ENCODE results near the gene NNAT.
"Not testable (repeated sequence)": the region's sequence is repeated elsewhere in the genome, so short reads cannot be mapped to it uniquely, and the experiment has no call there.

NNAT gene

DNA sequence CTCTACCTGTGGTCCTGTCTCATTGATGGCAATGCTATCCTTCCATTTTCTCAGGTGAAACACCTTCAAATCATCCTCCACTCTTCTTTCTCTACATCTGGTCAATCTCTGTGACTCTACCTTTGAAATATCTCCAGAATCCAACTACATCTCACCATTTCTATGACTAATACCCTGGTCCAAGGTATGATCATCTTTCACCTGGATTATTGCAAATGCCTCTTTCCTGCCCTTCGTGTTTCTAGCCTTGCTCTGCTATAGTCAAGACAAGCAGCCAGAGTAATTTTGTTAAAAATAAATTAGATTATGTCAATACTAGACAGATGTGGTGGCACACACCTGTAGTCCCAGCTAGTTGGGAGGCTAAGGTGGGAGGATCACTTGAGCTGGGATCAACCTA is 24.5 kb downstream of the NNAT start:
- H3K36me3 ChIP-seq (ENCODE audit: insufficient read depth, low read length), result no peaks in the 10 kb centered on the region
- H3K9me3 ChIP-seq (ENCODE audit: insufficient read depth, low read length, severe bottlenecking), result no peaks in the 10 kb centered on the region
- no peak overlapping the region for H3K4me2 ChIP-seq (ENCODE audit: insufficient read depth, low read length)
- ATAC-seq (ENCODE audit: insufficient read depth, low read depth), result no peak
- peaks cover 15% of the 10 kb centered on the region for H3K27me3 ChIP-seq (ENCODE audit: insufficient read depth, low read length, poor library complexity)
- DNase-seq, result no peak
- no peak overlapping the region for H3K9ac ChIP-seq (ENCODE audit: low read depth, low read length)
- no peaks in the 10 kb centered on the region for H3K79me2 ChIP-seq (ENCODE audit: insufficient read depth, low read length)
- no peaks in the 10 kb centered on the region for H4K20me1 ChIP-seq (ENCODE audit: insufficient read depth, low read length)
- no peak overlapping the region for H3K4me3 ChIP-seq (ENCODE audit: low read depth in 1 of 2, low read length in 2 of 2)
- no peak overlapping the region for H2AFZ ChIP-seq (ENCODE audit: low read depth, low read length)
- no peaks in the 10 kb centered on the region for H3K4me1 ChIP-seq (ENCODE audit: insufficient read depth, low read length)
- TF ChIP-seq, protein P1, sequence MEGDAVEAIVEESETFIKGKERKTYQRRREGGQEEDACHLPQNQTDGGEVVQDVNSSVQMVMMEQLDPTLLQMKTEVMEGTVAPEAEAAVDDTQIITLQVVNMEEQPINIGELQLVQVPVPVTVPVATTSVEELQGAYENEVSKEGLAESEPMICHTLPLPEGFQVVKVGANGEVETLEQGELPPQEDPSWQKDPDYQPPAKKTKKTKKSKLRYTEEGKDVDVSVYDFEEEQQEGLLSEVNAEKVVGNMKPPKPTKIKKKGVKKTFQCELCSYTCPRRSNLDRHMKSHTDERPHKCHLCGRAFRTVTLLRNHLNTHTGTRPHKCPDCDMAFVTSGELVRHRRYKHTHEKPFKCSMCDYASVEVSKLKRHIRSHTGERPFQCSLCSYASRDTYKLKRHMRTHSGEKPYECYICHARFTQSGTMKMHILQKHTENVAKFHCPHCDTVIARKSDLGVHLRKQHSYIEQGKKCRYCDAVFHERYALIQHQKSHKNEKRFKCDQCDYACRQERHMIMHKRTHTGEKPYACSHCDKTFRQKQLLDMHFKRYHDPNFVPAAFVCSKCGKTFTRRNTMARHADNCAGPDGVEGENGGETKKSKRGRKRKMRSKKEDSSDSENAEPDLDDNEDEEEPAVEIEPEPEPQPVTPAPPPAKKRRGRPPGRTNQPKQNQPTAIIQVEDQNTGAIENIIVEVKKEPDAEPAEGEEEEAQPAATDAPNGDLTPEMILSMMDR (IDR thresholded peaks at IDR 0.05; ENCODE audit: borderline replicate concordance, extremely low read depth, low read length, poor library complexity, severe bottlenecking), result no peak
- TF ChIP-seq EZH2 (IDR thresholded peaks at IDR 0.05; ENCODE audit: borderline replicate concordance, low read depth, low read length, severe bottlenecking), result no peak
- no peak overlapping the region for H3K27ac ChIP-seq (ENCODE audit: low read length)

DNA sequence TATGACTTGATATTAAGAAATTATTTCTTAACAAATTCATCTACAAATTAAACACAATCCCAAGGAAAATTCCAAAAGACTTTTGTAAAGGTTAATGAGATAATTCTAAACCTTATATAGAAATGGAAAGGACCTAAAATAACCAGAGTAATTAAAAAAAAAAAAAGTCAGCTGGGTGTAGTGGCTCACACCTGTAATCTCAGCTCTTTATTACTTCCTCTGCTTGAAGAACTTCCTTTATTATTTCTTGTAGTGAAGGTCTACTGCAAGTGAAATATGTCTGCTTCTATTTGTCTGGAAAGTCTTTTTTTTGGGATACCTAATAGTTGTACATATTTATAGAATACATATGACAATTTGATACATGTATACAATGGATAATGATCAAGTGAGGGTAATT is 26.9 kb downstream of the NNAT start:
- ATAC-seq (ENCODE audit: insufficient read depth, low read depth), result no peak
- Histone ChIP-seq H3K4me1 (ENCODE audit: insufficient read depth, low read length) (no peaks in the 10 kb centered on the region), H4K20me1 (ENCODE audit: insufficient read depth, low read length) (no peaks in the 10 kb centered on the region), H3K9ac (ENCODE audit: low read depth, low read length) (no peak overlapping the region), H3K4me3 (ENCODE audit: low read depth in 1 of 2, low read length in 2 of 2) (no peak overlapping the region), H3K27ac (ENCODE audit: low read length) (no peak overlapping the region), H3K79me2 (ENCODE audit: insufficient read depth, low read length) (no peaks in the 10 kb centered on the region), H3K9me3 (ENCODE audit: insufficient read depth, low read length, severe bottlenecking) (no peaks in the 10 kb centered on the region), H2AFZ (ENCODE audit: low read depth, low read length) (no peak overlapping the region), H3K27me3 (ENCODE audit: insufficient read depth, low read length, poor library complexity) (peaks cover 18% of the 10 kb centered on the region), H3K4me2 (ENCODE audit: insufficient read depth, low read length) (no peak overlapping the region), H3K36me3 (ENCODE audit: insufficient read depth, low read length) (no peaks in the 10 kb centered on the region)
- DNase-seq, result no peak
- TF ChIP-seq EZH2 (IDR thresholded peaks at IDR 0.05; ENCODE audit: borderline replicate concordance, low read depth, low read length, severe bottlenecking), result no peak
- TF ChIP-seq, protein P1 (IDR thresholded peaks at IDR 0.05; ENCODE audit: borderline replicate concordance, extremely low read depth, low read length, poor library complexity, severe bottlenecking), result no peak

DNA sequence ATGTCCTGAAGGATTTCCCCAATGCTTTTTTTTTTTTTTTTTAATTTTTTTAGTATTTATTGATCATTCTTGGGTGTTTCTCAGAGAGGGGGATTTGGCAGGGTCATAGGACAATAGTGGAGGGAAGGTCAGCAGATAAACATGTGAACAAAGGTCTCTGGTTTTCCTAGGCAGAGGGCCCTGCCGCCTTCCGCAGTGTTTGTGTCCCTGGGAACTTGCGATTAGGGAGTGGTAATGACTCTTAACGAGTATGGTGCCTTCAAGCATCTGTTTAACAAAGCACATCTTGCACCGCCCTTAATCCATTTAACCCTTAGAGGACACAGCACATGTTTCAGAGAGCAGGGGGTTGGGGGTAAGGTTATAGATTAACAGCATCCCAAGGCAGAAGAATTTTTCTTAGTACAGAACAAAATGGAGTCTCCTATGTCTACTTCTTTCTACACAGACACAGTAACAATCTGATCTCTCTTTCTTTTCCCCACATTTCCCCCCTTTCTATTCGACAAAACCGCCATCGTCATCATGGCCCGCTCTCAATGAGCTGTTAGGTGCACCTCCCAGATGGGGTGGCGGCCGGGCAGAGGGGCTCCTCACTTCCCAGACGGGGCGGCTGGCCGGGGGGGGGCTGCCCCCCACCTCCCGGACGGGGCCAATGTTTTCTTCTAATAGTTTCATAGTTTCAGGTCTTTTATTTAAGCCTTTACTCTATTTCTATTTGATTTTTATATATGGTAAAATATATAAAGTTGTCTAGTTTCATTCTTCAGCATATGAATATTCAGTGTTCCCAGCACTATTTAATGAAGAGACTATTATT is 29.3 kb downstream of the NNAT start:
- not testable (repeated sequence) for H4K20me1 ChIP-seq (ENCODE audit: insufficient read depth, low read length); H3K79me2 ChIP-seq (ENCODE audit: insufficient read depth, low read length); H3K27ac ChIP-seq (ENCODE audit: low read length); H3K36me3 ChIP-seq (ENCODE audit: insufficient read depth, low read length); ATAC-seq (ENCODE audit: insufficient read depth, low read depth); H2AFZ ChIP-seq (ENCODE audit: low read depth, low read length); H3K4me2 ChIP-seq (ENCODE audit: insufficient read depth, low read length); H3K4me1 ChIP-seq (ENCODE audit: insufficient read depth, low read length); H3K9ac ChIP-seq (ENCODE audit: low read depth, low read length); H3K4me3 ChIP-seq (ENCODE audit: low read depth in 1 of 2, low read length in 2 of 2); DNase-seq; H3K9me3 ChIP-seq (ENCODE audit: insufficient read depth, low read length, severe bottlenecking)
- peaks cover 12% of the 10 kb centered on the region for H3K27me3 ChIP-seq (ENCODE audit: insufficient read depth, low read length, poor library complexity)

DNA sequence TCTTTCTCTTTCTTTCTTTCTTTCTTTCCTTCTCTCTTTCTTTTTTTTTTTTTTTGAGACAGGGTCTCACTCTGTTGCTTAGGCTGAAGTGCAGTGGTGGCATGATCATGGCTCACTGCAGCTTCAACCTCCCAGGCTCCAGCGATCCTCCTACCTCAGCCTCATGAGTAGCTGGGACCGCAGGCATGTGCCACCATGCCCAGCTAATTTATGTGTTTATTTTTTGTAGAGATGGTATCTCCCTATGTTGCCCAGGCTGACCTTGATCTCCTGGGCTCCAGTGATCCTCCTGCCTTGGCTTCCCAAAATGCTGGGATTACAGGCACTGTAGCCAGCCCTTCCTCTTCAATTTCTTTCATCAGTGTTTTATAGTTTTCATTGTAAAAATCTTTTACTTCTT is 30.6 kb downstream of the NNAT start:
- not testable (repeated sequence) for H4K20me1 ChIP-seq (ENCODE audit: insufficient read depth, low read length); H3K27ac ChIP-seq (ENCODE audit: low read length); H3K9ac ChIP-seq (ENCODE audit: low read depth, low read length); H3K4me2 ChIP-seq (ENCODE audit: insufficient read depth, low read length); H3K9me3 ChIP-seq (ENCODE audit: insufficient read depth, low read length, severe bottlenecking); H3K4me1 ChIP-seq (ENCODE audit: insufficient read depth, low read length); H3K79me2 ChIP-seq (ENCODE audit: insufficient read depth, low read length); H2AFZ ChIP-seq (ENCODE audit: low read depth, low read length); DNase-seq; H3K36me3 ChIP-seq (ENCODE audit: insufficient read depth, low read length); ATAC-seq (ENCODE audit: insufficient read depth, low read depth); H3K4me3 ChIP-seq (ENCODE audit: low read depth in 1 of 2, low read length in 2 of 2)
- H3K27me3 ChIP-seq (ENCODE audit: insufficient read depth, low read length, poor library complexity), result peaks cover 17% of the 10 kb centered on the region
